GM23338 (cell line): ENCODE measurements around the gene RNF217. TPM values are rescaled to one million over a fixed set of nuclear protein-coding genes. Genes with fewer than 3 reads are reported as not detected.

Source experiments
- ATAC-seq: fragments of 200-7000 bp; cut with Tn5 transposase; 3 replicates; pipeline ENCODE4 v1.9.1; 2020
- DNase-seq: peaks from one replicate; pipeline ENCODE4 v3.0.0-alpha.2; 2015; ENCODE audit warnings: low spot score
- H2AFZ ChIP-seq: fragments of 200-600 bp; sonication (generic); 2 replicates; pipeline ENCODE4 v1.8.0; 2016; ENCODE audit warnings: antibody characterized with exemption, mild to moderate bottlenecking, moderate library complexity
- H3F3A ChIP-seq: fragments of 200-600 bp; sonication (generic); replicated peaks from 2 replicates; pipeline ENCODE4 v1.8.0; 2017; ENCODE audit warnings: antibody characterized with exemption, mixed run types, low read depth
- H3K27ac ChIP-seq: fragments of 200-600 bp; sonication (generic); 2 replicates; pipeline ENCODE4 v1.6.1; 2016; ENCODE audit warnings: low read depth
- H3K27me3 ChIP-seq: fragments of 200-600 bp; sonication (generic); 2 replicates; pipeline ENCODE4 v1.8.0; 2016; ENCODE audit warnings: mild to moderate bottlenecking, mixed run types, moderate library complexity; ENCODE audit not compliant: insufficient read depth
- H3K36me3 ChIP-seq: fragments of 200-600 bp; sonication (generic); 2 replicates; pipeline ENCODE4 v1.8.0; 2016; ENCODE audit warnings: mild to moderate bottlenecking; ENCODE audit not compliant: insufficient read depth
- H3K4me1 ChIP-seq: fragments of 200-600 bp; sonication (generic); 2 replicates; pipeline ENCODE4 v1.8.0; 2016; ENCODE audit warnings: mild to moderate bottlenecking, moderate library complexity; ENCODE audit not compliant: insufficient read depth
- H3K4me2 ChIP-seq: fragments of 200-600 bp; sonication (generic); 2 replicates; pipeline ENCODE4 v1.7.1; 2017; ENCODE audit warnings: mixed run types
- H3K4me3 ChIP-seq: fragments of 200-600 bp; sonication (generic); 2 replicates; pipeline ENCODE4 v1.6.1; 2016; ENCODE audit warnings: mixed run types
- H3K79me2 ChIP-seq: fragments of 200-600 bp; sonication (generic); replicated peaks from 2 replicates; pipeline ENCODE4 v1.8.0; 2017; ENCODE audit warnings: mild to moderate bottlenecking; ENCODE audit not compliant: insufficient read depth
- H3K9me2 ChIP-seq: fragments of 200-600 bp; sonication (generic); 2 replicates; pipeline ENCODE4 v1.8.0; 2017; ENCODE audit not compliant: insufficient read depth
- H4K20me1 ChIP-seq: fragments of 200-600 bp; sonication (generic); replicated peaks from 2 replicates; pipeline ENCODE4 v1.8.0; 2017; ENCODE audit warnings: mild to moderate bottlenecking; ENCODE audit not compliant: insufficient read depth
- H3K27ac Mint-ChIP-seq: 2 replicates; pipeline ENCODE4 v1.8.0; 2020; ENCODE audit warnings: inconsistent platforms, mild to moderate bottlenecking, moderate library complexity, mixed read lengths
- H3K27me3 Mint-ChIP-seq: 3 replicates; pipeline ENCODE4 v1.8.0; 2022; ENCODE audit warnings: low read depth, mild to moderate bottlenecking, moderate library complexity, mixed read lengths, inconsistent platforms; ENCODE audit not compliant: insufficient read depth, poor library complexity
- H3K36me3 Mint-ChIP-seq: 3 replicates; pipeline ENCODE4 v1.8.0; 2021; ENCODE audit warnings: low read depth, mild to moderate bottlenecking, inconsistent platforms, moderate library complexity, mixed read lengths
- H3K4me1 Mint-ChIP-seq: 3 replicates; pipeline ENCODE4 v1.8.0; 2020; ENCODE audit warnings: mild to moderate bottlenecking, inconsistent platforms, mixed read lengths
- H3K4me3 Mint-ChIP-seq: 3 replicates; pipeline ENCODE4 v1.8.0; 2021; ENCODE audit warnings: moderate library complexity, mild to moderate bottlenecking, inconsistent platforms, mixed read lengths
- H3K9me3 Mint-ChIP-seq: 3 replicates; pipeline ENCODE4 v1.8.0; 2020; ENCODE audit warnings: moderate library complexity, mild to moderate bottlenecking, inconsistent platforms, mixed read lengths
- CREB1 ChIP-seq: fragments of 250-450 bp; sonication (Bioruptor Pico); IDR thresholded peaks from 2 replicates; pipeline ENCODE4 v1.5.0; 2020; ENCODE audit warnings: low read depth, mild to moderate bottlenecking, moderate library complexity
- CTCF ChIP-seq, 2 experiments: fragments of 200-600 bp in 1 of 2; sonication (generic) in 1 of 2; conservative IDR thresholded peaks; 2 replicates each; pipeline versions ENCODE4 v1.5.1 to v1.6.1; 2016 to 2017; ENCODE audit warnings: antibody characterized with exemption in 2 of 2, low read depth in 2 of 2, mild to moderate bottlenecking in 2 of 2, moderate library complexity in 1 of 2
- ETS1 ChIP-seq: IDR thresholded peaks from 2 replicates; pipeline ENCODE4 v1.6.1; 2016; ENCODE audit warnings: antibody characterized with exemption
- EZH2 ChIP-seq: fragments of 200-600 bp; sonication (generic); IDR thresholded peaks from one replicate; pipeline ENCODE4 v1.8.0; 2017; ENCODE audit warnings: antibody characterized with exemption, mild to moderate bottlenecking, low read depth; ENCODE audit not compliant: unreplicated experiment
- EZH2phosphoT487 ChIP-seq: fragments of 200-600 bp; sonication (generic); IDR thresholded peaks from one replicate; pipeline ENCODE4 v1.8.1; 2018; ENCODE audit warnings: antibody characterized with exemption; ENCODE audit not compliant: unreplicated experiment
- NANOG ChIP-seq: IDR thresholded peaks from 2 replicates; pipeline ENCODE4 v1.6.1; 2016; ENCODE audit warnings: antibody characterized with exemption, borderline replicate concordance
- POLR2AphosphoS5 ChIP-seq: IDR thresholded peaks from 2 replicates; pipeline ENCODE4 v1.6.1; 2016; ENCODE audit warnings: antibody characterized with exemption, low read depth
- STAT1 ChIP-seq: IDR thresholded peaks from one replicate; pipeline ENCODE4 v1.6.1; 2016; ENCODE audit warnings: antibody characterized with exemption; ENCODE audit not compliant: unreplicated experiment
- ZNF114 ChIP-seq: fragments of 250-450 bp; sonication (Bioruptor Pico); IDR thresholded peaks from 2 replicates; pipeline ENCODE4 v1.5.0; 2020; ENCODE audit warnings: mild to moderate bottlenecking, moderate library complexity
- ZNF331 ChIP-seq: fragments of 250-450 bp; sonication (Bioruptor Pico); IDR thresholded peaks from 2 replicates; pipeline ENCODE4 v1.5.0; 2020; ENCODE audit warnings: low read depth, mild to moderate bottlenecking, moderate library complexity
- polyA plus RNA-seq: library from polyadenylated mRNA; unstranded; fragments of >200 nt; fragmentation: Nextera tagmentation; extraction: Ambion mirVana; gene quantifications from 2 replicates; pipeline ENCODE4 v1.2.1, GENCODE V29; 2016
- total RNA-seq: library from RNA; depleted of rRNA; stranded (reverse); fragments of >200 nt; shearing (Covaris generic); gene quantifications from 2 replicates; pipeline ENCODE4 v1.2.3, GENCODE V29; 2014
- TF ChIP-seq, protein P1 (sequence below): IDR thresholded peaks from one replicate; pipeline ENCODE4 v1.6.1; 2018; ENCODE audit warnings: antibody characterized with exemption; ENCODE audit not compliant: unreplicated experiment

The RNF217 gene
- total and polyA plus RNA-seq, 2 experiments from 2014 or later = 1.7 to 6.2 TPM

GRCh38 chr6:125095580-125096301 lies 133.5 kb downstream of the RNF217 start (continued):
- TF ChIP-seq EZH2 (no peak), CREB1 (CRISPR knock-in tag) (no peak), STAT1 (no peak), ZNF331 (CRISPR knock-in tag) (no peak), ZNF114 (CRISPR knock-in tag) (no peak), CTCF (conservative IDR thresholded peaks at IDR 0.05; ENCODE audit: low read depth in 2 of 2) (no peak), NANOG (no peak), ETS1 (no peak), EZH2phosphoT487 (no peak)
- TF ChIP-seq, protein P1, sequence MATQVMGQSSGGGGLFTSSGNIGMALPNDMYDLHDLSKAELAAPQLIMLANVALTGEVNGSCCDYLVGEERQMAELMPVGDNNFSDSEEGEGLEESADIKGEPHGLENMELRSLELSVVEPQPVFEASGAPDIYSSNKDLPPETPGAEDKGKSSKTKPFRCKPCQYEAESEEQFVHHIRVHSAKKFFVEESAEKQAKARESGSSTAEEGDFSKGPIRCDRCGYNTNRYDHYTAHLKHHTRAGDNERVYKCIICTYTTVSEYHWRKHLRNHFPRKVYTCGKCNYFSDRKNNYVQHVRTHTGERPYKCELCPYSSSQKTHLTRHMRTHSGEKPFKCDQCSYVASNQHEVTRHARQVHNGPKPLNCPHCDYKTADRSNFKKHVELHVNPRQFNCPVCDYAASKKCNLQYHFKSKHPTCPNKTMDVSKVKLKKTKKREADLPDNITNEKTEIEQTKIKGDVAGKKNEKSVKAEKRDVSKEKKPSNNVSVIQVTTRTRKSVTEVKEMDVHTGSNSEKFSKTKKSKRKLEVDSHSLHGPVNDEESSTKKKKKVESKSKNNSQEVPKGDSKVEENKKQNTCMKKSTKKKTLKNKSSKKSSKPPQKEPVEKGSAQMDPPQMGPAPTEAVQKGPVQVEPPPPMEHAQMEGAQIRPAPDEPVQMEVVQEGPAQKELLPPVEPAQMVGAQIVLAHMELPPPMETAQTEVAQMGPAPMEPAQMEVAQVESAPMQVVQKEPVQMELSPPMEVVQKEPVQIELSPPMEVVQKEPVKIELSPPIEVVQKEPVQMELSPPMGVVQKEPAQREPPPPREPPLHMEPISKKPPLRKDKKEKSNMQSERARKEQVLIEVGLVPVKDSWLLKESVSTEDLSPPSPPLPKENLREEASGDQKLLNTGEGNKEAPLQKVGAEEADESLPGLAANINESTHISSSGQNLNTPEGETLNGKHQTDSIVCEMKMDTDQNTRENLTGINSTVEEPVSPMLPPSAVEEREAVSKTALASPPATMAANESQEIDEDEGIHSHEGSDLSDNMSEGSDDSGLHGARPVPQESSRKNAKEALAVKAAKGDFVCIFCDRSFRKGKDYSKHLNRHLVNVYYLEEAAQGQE = no peak

DNA sequence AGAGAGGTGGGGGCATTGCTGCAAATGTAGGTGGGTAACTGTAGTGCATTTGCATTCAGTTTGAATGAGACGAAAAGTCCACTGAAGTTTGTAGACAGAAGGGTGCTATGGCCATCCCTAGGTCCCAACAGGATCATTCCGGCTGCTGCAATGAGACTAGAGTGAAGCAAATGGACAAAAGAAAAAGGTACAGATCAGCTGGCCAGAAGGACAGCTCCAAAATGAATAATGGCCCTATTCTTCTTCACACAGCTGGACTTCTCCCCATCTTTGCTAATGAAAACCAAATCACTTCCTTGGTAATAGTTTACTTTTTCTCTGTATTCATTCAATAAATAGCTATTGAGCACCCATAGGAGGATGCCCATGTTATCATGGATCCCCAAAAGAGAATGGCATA lies 134.9 kb downstream of the RNF217 start:
- H4K20me1 ChIP-seq = no peaks in the 10 kb centered on the region
- peaks cover 12% of the 10 kb centered on the region for H3K27me3 Mint-ChIP-seq
- H3K9me2 ChIP-seq = no peaks in the 10 kb centered on the region
- no peak overlapping the region for H3K27ac ChIP-seq
- H3K36me3 Mint-ChIP-seq = no peaks in the 10 kb centered on the region
- no peaks in the 10 kb centered on the region for H3K36me3 ChIP-seq
- H3F3A ChIP-seq = no peaks in the 10 kb centered on the region
- H3K4me2 ChIP-seq = no peak overlapping the region
- H3K79me2 ChIP-seq = no peaks in the 10 kb centered on the region
- H3K9me3 Mint-ChIP-seq = no peaks in the 10 kb centered on the region
- no peak for ATAC-seq
- no peak overlapping the region for H3K27ac Mint-ChIP-seq
- H3K27me3 ChIP-seq = peaks cover 21% of the 10 kb centered on the region
- no peak overlapping the region for H2AFZ ChIP-seq
- DNase-seq = no peak
- no peak overlapping the region for H3K4me3 ChIP-seq
- peaks cover 18% of the 10 kb centered on the region for H3K4me1 Mint-ChIP-seq
- no peak overlapping the region for H3K4me3 Mint-ChIP-seq
- peaks cover 7% of the 10 kb centered on the region; the same call in 1 of the 2 replicates for H3K4me1 ChIP-seq
- TF ChIP-seq STAT1 = no peak
- TF ChIP-seq CREB1 (CRISPR knock-in tag) = no peak
- TF ChIP-seq, protein P1 = no peak
- no peak for TF ChIP-seq ETS1
- no peak for TF ChIP-seq CTCF (conservative IDR thresholded peaks at IDR 0.05; ENCODE audit: low read depth in 2 of 2)
- TF ChIP-seq POLR2AphosphoS5 = no peak
- no peak for TF ChIP-seq EZH2
- no peak for TF ChIP-seq ZNF114 (CRISPR knock-in tag)
- TF ChIP-seq ZNF331 (CRISPR knock-in tag) = no peak
- TF ChIP-seq NANOG = no peak
